Subcutaneous adipose tissue (tissue), 4 donors: Measurements from ENCODE around the gene HSPA12B. TPM values are rescaled to one million over a fixed set of nuclear protein-coding genes. Genes with fewer than 3 reads are reported as not detected.

Experiments used
- total RNA-seq, 4 donors: library from RNA; depleted of rRNA; stranded (reverse); fragments of >200 nt; gene quantifications; one replicate each; pipeline ENCODE4 v1.1.0, GENCODE V29; 2016
- TF ChIP-seq, protein P1 (sequence below): fragments of 450-650 bp; IDR thresholded peaks from one replicate; pipeline ENCODE4 v1.5.1; 2016; ENCODE audit warnings: low read depth, mild to moderate bottlenecking, control low read depth, antibody characterized with exemption, moderate library complexity

HSPA12B gene
- total RNA-seq, 4 donors from 2014 or later: 8.0 to 33.7 (median 8.6) TPM

GRCh38 chr20:3711484-3711941, 21.0 kb upstream of the HSPA12B start:
- TF ChIP-seq, protein P1, sequence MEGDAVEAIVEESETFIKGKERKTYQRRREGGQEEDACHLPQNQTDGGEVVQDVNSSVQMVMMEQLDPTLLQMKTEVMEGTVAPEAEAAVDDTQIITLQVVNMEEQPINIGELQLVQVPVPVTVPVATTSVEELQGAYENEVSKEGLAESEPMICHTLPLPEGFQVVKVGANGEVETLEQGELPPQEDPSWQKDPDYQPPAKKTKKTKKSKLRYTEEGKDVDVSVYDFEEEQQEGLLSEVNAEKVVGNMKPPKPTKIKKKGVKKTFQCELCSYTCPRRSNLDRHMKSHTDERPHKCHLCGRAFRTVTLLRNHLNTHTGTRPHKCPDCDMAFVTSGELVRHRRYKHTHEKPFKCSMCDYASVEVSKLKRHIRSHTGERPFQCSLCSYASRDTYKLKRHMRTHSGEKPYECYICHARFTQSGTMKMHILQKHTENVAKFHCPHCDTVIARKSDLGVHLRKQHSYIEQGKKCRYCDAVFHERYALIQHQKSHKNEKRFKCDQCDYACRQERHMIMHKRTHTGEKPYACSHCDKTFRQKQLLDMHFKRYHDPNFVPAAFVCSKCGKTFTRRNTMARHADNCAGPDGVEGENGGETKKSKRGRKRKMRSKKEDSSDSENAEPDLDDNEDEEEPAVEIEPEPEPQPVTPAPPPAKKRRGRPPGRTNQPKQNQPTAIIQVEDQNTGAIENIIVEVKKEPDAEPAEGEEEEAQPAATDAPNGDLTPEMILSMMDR: no peak

- TF ChIP-seq, protein P1: no peak
Measured at GRCh38 chr20:3712279-3712873, 20.1 kb upstream of the HSPA12B start, which contains the start of gene SIGLEC1. SIGLEC1 (minus strand) TSS chr20:3712600; CDS start chr20:3707128, 5,472 bp downstream.

DNA sequence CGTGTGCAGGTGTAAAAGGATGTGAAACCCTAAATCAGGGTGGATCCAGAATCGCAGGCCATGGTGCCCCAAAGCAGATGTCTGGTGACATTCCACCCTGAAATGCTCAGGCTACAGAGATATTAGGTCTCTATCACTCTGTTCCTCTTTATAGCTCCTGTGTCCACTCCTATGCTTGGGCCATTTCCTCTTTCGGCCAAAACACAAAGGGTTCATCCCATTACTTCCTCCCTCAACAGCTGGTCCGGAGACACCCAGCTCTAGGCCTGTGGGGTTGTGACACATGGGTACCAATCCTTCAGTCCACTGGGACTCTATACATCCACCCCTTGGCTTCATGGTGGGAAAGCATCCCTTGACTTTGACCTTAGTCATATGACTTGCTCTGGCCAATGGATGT, 18.4 kb upstream of the HSPA12B start:
- TF ChIP-seq, protein P1: no peak

- TF ChIP-seq, protein P1: no peak
Measured at GRCh38 chr20:3716195-3716834, 16.2 kb upstream of the HSPA12B start.

GRCh38 chr20:3719046-3719445, 13.4 kb upstream of the HSPA12B start:
- TF ChIP-seq, protein P1: no peak

- TF ChIP-seq, protein P1: no peak
Measured at GRCh38 chr20:3720068-3720467, 12.4 kb upstream of the HSPA12B start.

DNA sequence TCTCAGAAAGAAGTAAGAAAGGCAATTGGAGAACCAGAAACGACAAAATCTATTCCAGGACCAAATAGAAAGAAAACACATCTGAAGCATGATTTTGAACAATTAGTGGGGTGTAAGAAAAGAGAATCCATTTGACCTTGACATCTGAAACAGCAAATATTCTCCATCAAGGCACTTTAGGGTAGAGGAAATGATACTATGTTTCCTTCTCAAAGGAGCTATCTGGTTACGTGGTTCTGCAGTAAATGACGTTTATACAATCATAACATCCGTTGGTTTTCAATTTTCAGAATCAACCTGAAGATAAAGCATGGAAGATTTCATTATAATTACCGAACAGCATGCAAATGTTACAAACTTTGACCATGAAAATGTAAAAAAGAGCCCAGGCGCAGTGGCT, 11.9 kb upstream of the HSPA12B start:
- TF ChIP-seq, protein P1: no peak
